GM23338 (cell line): Measurements from ENCODE around the gene NPAS3. TPM values are rescaled to one million over a fixed set of nuclear protein-coding genes. Genes with fewer than 3 reads are reported as not detected.

Source experiments
- ATAC-seq: fragments of 200-7000 bp; cut with Tn5 transposase; 3 replicates; pipeline ENCODE4 v1.9.1; 2020
- DNase-seq: peaks from one replicate; pipeline ENCODE4 v3.0.0-alpha.2; 2015; ENCODE audit warnings: low spot score
- H2AFZ ChIP-seq: fragments of 200-600 bp; sonication (generic); 2 replicates; pipeline ENCODE4 v1.8.0; 2016; ENCODE audit warnings: antibody characterized with exemption, mild to moderate bottlenecking, moderate library complexity
- H3F3A ChIP-seq: fragments of 200-600 bp; sonication (generic); replicated peaks from 2 replicates; pipeline ENCODE4 v1.8.0; 2017; ENCODE audit warnings: antibody characterized with exemption, mixed run types, low read depth
- H3K27ac ChIP-seq: fragments of 200-600 bp; sonication (generic); 2 replicates; pipeline ENCODE4 v1.6.1; 2016; ENCODE audit warnings: low read depth
- H3K27me3 ChIP-seq: fragments of 200-600 bp; sonication (generic); 2 replicates; pipeline ENCODE4 v1.8.0; 2016; ENCODE audit warnings: mild to moderate bottlenecking, mixed run types, moderate library complexity; ENCODE audit not compliant: insufficient read depth
- H3K36me3 ChIP-seq: fragments of 200-600 bp; sonication (generic); 2 replicates; pipeline ENCODE4 v1.8.0; 2016; ENCODE audit warnings: mild to moderate bottlenecking; ENCODE audit not compliant: insufficient read depth
- H3K4me1 ChIP-seq: fragments of 200-600 bp; sonication (generic); 2 replicates; pipeline ENCODE4 v1.8.0; 2016; ENCODE audit warnings: mild to moderate bottlenecking, moderate library complexity; ENCODE audit not compliant: insufficient read depth
- H3K4me2 ChIP-seq: fragments of 200-600 bp; sonication (generic); 2 replicates; pipeline ENCODE4 v1.7.1; 2017; ENCODE audit warnings: mixed run types
- H3K4me3 ChIP-seq: fragments of 200-600 bp; sonication (generic); 2 replicates; pipeline ENCODE4 v1.6.1; 2016; ENCODE audit warnings: mixed run types
- H3K79me2 ChIP-seq: fragments of 200-600 bp; sonication (generic); replicated peaks from 2 replicates; pipeline ENCODE4 v1.8.0; 2017; ENCODE audit warnings: mild to moderate bottlenecking; ENCODE audit not compliant: insufficient read depth
- H3K9me2 ChIP-seq: fragments of 200-600 bp; sonication (generic); 2 replicates; pipeline ENCODE4 v1.8.0; 2017; ENCODE audit not compliant: insufficient read depth
- H4K20me1 ChIP-seq: fragments of 200-600 bp; sonication (generic); replicated peaks from 2 replicates; pipeline ENCODE4 v1.8.0; 2017; ENCODE audit warnings: mild to moderate bottlenecking; ENCODE audit not compliant: insufficient read depth
- H3K27ac Mint-ChIP-seq: 2 replicates; pipeline ENCODE4 v1.8.0; 2020; ENCODE audit warnings: inconsistent platforms, mild to moderate bottlenecking, moderate library complexity, mixed read lengths
- H3K27me3 Mint-ChIP-seq: 3 replicates; pipeline ENCODE4 v1.8.0; 2022; ENCODE audit warnings: low read depth, mild to moderate bottlenecking, moderate library complexity, mixed read lengths, inconsistent platforms; ENCODE audit not compliant: insufficient read depth, poor library complexity
- H3K36me3 Mint-ChIP-seq: 3 replicates; pipeline ENCODE4 v1.8.0; 2021; ENCODE audit warnings: low read depth, mild to moderate bottlenecking, inconsistent platforms, moderate library complexity, mixed read lengths
- H3K4me1 Mint-ChIP-seq: 3 replicates; pipeline ENCODE4 v1.8.0; 2020; ENCODE audit warnings: mild to moderate bottlenecking, inconsistent platforms, mixed read lengths
- H3K4me3 Mint-ChIP-seq: 3 replicates; pipeline ENCODE4 v1.8.0; 2021; ENCODE audit warnings: moderate library complexity, mild to moderate bottlenecking, inconsistent platforms, mixed read lengths
- H3K9me3 Mint-ChIP-seq: 3 replicates; pipeline ENCODE4 v1.8.0; 2020; ENCODE audit warnings: moderate library complexity, mild to moderate bottlenecking, inconsistent platforms, mixed read lengths
- CREB1 ChIP-seq: fragments of 250-450 bp; sonication (Bioruptor Pico); IDR thresholded peaks from 2 replicates; pipeline ENCODE4 v1.5.0; 2020; ENCODE audit warnings: low read depth, mild to moderate bottlenecking, moderate library complexity
- CTCF ChIP-seq, 2 experiments: fragments of 200-600 bp in 1 of 2; sonication (generic) in 1 of 2; conservative IDR thresholded peaks; 2 replicates each; pipeline versions ENCODE4 v1.5.1 to v1.6.1; 2016 to 2017; ENCODE audit warnings: antibody characterized with exemption in 2 of 2, low read depth in 2 of 2, mild to moderate bottlenecking in 2 of 2, moderate library complexity in 1 of 2
- ETS1 ChIP-seq: IDR thresholded peaks from 2 replicates; pipeline ENCODE4 v1.6.1; 2016; ENCODE audit warnings: antibody characterized with exemption
- EZH2 ChIP-seq: fragments of 200-600 bp; sonication (generic); IDR thresholded peaks from one replicate; pipeline ENCODE4 v1.8.0; 2017; ENCODE audit warnings: antibody characterized with exemption, mild to moderate bottlenecking, low read depth; ENCODE audit not compliant: unreplicated experiment
- EZH2phosphoT487 ChIP-seq: fragments of 200-600 bp; sonication (generic); IDR thresholded peaks from one replicate; pipeline ENCODE4 v1.8.1; 2018; ENCODE audit warnings: antibody characterized with exemption; ENCODE audit not compliant: unreplicated experiment
- JUNB ChIP-seq: IDR thresholded peaks from one replicate; pipeline ENCODE4 v1.6.1; 2016; ENCODE audit warnings: antibody characterized with exemption; ENCODE audit not compliant: unreplicated experiment
- NANOG ChIP-seq: IDR thresholded peaks from 2 replicates; pipeline ENCODE4 v1.6.1; 2016; ENCODE audit warnings: antibody characterized with exemption, borderline replicate concordance
- POLR2AphosphoS5 ChIP-seq: IDR thresholded peaks from 2 replicates; pipeline ENCODE4 v1.6.1; 2016; ENCODE audit warnings: antibody characterized with exemption, low read depth
- REST ChIP-seq: IDR thresholded peaks from one replicate; pipeline ENCODE4 v1.6.1; 2018; ENCODE audit warnings: antibody characterized with exemption; ENCODE audit not compliant: unreplicated experiment
- STAT1 ChIP-seq: IDR thresholded peaks from one replicate; pipeline ENCODE4 v1.6.1; 2016; ENCODE audit warnings: antibody characterized with exemption; ENCODE audit not compliant: unreplicated experiment
- ZNF114 ChIP-seq: fragments of 250-450 bp; sonication (Bioruptor Pico); IDR thresholded peaks from 2 replicates; pipeline ENCODE4 v1.5.0; 2020; ENCODE audit warnings: mild to moderate bottlenecking, moderate library complexity
- ZNF331 ChIP-seq: fragments of 250-450 bp; sonication (Bioruptor Pico); IDR thresholded peaks from 2 replicates; pipeline ENCODE4 v1.5.0; 2020; ENCODE audit warnings: low read depth, mild to moderate bottlenecking, moderate library complexity
- ZNF462 ChIP-seq: fragments of 250-450 bp; sonication (Bioruptor Pico); IDR thresholded peaks from 2 replicates; pipeline ENCODE4 v1.5.0; 2020; ENCODE audit warnings: mild to moderate bottlenecking, moderate library complexity
- polyA plus RNA-seq: library from polyadenylated mRNA; unstranded; fragments of >200 nt; fragmentation: Nextera tagmentation; extraction: Ambion mirVana; gene quantifications from 2 replicates; pipeline ENCODE4 v1.2.1, GENCODE V29; 2016
- total RNA-seq: library from RNA; depleted of rRNA; stranded (reverse); fragments of >200 nt; shearing (Covaris generic); gene quantifications from 2 replicates; pipeline ENCODE4 v1.2.3, GENCODE V29; 2014

Gene NPAS3
- total and polyA plus RNA-seq, 2 experiments from 2014 or later = 0.17 to 0.19 TPM

- Mint-ChIP-seq H3K4me3 (no peak overlapping the region), H3K36me3 (no peaks in the 10 kb centered on the region), H3K4me1 (peaks cover 2% of the 10 kb centered on the region; the same call in 2 of the 3 replicates), H3K9me3 (no peaks in the 10 kb centered on the region), H3K27me3 (no peaks in the 10 kb centered on the region), H3K27ac (no peak overlapping the region)
- H3K79me2 ChIP-seq = no peaks in the 10 kb centered on the region
- no peaks in the 10 kb centered on the region for H3K27me3 ChIP-seq
- ATAC-seq (no peak), DNase-seq (no peak)
- TF ChIP-seq ZNF331 (CRISPR knock-in tag) (no peak), POLR2AphosphoS5 (no peak), ZNF114 (no peak), NANOG (no peak), REST (no peak), STAT1 (no peak), ETS1 (no peak), EZH2 (no peak), ZNF462 (no peak), CTCF (conservative IDR thresholded peaks at IDR 0.05; ENCODE audit: low read depth in 2 of 2) (no peak), CREB1 (CRISPR knock-in tag) (no peak), EZH2phosphoT487 (no peak), JUNB (no peak)
- H3K4me3 ChIP-seq = no peak overlapping the region
- no peaks in the 10 kb centered on the region for H3K4me1 ChIP-seq
- H3K9me2 ChIP-seq = no peaks in the 10 kb centered on the region
- no peak overlapping the region for H2AFZ ChIP-seq
- no peaks in the 10 kb centered on the region for H3F3A ChIP-seq
- no peak overlapping the region for H3K4me2 ChIP-seq
- no peak overlapping the region for H3K27ac ChIP-seq
- H4K20me1 ChIP-seq = no peaks in the 10 kb centered on the region
- H3K36me3 ChIP-seq = no peaks in the 10 kb centered on the region
Measured at GRCh38 chr14:33019346-33019745, 80.7 kb downstream of the NPAS3 start.
